Measurements from ENCODE around the gene COX18.

COX18 gene

DNA sequence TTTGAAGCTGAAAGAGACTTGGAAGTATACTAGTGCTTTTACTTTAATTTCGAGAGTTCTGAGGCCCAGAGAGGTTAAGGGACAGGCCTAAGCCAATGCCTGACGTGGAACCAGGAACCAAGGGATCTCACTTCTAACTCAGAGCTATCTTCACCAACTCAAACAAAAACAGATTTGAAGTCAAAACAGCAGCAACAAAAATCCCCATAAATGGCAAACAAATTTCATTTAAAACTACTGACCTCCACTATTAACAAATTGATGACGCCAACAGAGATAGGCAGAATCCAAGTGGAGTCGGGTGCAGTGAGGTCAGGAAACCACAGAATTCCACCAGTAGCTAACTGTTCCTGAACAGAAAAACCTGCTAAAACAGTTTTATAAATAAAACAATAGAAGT is 5.0 kb downstream of the COX18 start:
- TF ChIP-seq, protein P1, sequence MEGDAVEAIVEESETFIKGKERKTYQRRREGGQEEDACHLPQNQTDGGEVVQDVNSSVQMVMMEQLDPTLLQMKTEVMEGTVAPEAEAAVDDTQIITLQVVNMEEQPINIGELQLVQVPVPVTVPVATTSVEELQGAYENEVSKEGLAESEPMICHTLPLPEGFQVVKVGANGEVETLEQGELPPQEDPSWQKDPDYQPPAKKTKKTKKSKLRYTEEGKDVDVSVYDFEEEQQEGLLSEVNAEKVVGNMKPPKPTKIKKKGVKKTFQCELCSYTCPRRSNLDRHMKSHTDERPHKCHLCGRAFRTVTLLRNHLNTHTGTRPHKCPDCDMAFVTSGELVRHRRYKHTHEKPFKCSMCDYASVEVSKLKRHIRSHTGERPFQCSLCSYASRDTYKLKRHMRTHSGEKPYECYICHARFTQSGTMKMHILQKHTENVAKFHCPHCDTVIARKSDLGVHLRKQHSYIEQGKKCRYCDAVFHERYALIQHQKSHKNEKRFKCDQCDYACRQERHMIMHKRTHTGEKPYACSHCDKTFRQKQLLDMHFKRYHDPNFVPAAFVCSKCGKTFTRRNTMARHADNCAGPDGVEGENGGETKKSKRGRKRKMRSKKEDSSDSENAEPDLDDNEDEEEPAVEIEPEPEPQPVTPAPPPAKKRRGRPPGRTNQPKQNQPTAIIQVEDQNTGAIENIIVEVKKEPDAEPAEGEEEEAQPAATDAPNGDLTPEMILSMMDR (IDR thresholded peaks at IDR 0.05; ENCODE audit: insufficient read depth, low read length, poor library complexity, severe bottlenecking): no peak
- TF ChIP-seq EZH2phosphoT487 (conservative IDR thresholded peaks at IDR 0.05; ENCODE audit: low read length): no peak
- Histone ChIP-seq H3K27me3 (ENCODE audit: low read length) (no peaks in the 10 kb centered on the region), H3K36me3 (ENCODE audit: low read length) (no peaks in the 10 kb centered on the region), H3K79me2 (ENCODE audit: insufficient read depth, low read length) (peaks cover 6% of the 10 kb centered on the region; the same call in 1 of the 2 replicates), H3K4me3 (ENCODE audit: insufficient read depth, low read length, poor library complexity, severe bottlenecking) (no peak overlapping the region), H4K20me1 (ENCODE audit: low read depth, low read length) (no peaks in the 10 kb centered on the region), H3K9ac (ENCODE audit: low read length) (no peak overlapping the region), H3K9me2 (replicated peaks; ENCODE audit: insufficient read depth, low read length) (no peaks in the 10 kb centered on the region), H3K4me2 (ENCODE audit: low read depth, low read length, poor library complexity, severe bottlenecking) (no peak overlapping the region), H3K9me3 (ENCODE audit: insufficient read depth, low read length) (no peaks in the 10 kb centered on the region), H3K27ac (ENCODE audit: low read depth, low read length) (no peak overlapping the region), H2AFZ (ENCODE audit: low read depth, low read length, severe bottlenecking) (no peak overlapping the region), H3F3A (ENCODE audit: insufficient read depth) (peaks cover 10% of the 10 kb centered on the region)

DNA sequence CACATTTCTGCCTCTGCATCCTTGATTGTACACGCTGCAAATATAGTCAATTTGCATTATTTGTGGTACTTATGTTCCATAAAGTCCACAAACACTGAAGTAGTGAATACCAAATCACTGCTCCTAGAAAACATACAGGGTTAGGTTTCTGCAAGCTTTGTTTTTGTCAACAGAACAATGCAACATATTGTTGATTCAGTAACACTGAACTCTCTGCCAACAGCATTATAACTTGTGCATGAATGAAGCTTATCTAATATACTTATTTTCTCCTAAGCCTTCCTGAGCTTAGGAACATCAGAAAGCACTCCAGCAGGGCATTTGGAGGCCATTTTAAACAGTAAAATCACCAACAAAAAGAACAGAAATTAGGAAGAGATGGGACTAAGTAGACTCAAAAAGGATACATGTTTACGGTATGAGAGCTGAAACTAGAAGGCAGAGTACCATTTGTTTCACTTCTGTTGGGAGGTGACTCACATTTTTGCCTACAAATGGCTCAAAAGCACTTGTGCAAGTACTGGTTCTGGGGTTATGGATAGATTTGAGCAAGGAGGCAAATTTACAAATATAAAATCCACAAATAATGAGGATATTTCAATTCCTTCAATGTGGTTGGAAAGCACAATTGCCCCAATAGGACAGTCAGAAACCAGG is 14.1 kb downstream of the COX18 start:
- TF ChIP-seq, protein P1 (IDR thresholded peaks at IDR 0.05; ENCODE audit: insufficient read depth, low read length, poor library complexity, severe bottlenecking): no peak
- TF ChIP-seq EZH2phosphoT487 (conservative IDR thresholded peaks at IDR 0.05; ENCODE audit: low read length): no peak
- no peaks in the 10 kb centered on the region for H3K9me2 ChIP-seq (replicated peaks; ENCODE audit: insufficient read depth, low read length)
- 0 out of 2 replicates have a peak, but pooled peaks cover 3% of the 10 kb centered on the region for H3K36me3 ChIP-seq (ENCODE audit: low read length)
- H4K20me1 ChIP-seq (ENCODE audit: low read depth, low read length): no peaks in the 10 kb centered on the region
- no peaks in the 10 kb centered on the region for H3K79me2 ChIP-seq (ENCODE audit: insufficient read depth, low read length)
- H3K27ac ChIP-seq (ENCODE audit: low read depth, low read length): no peak overlapping the region
- H3K9me3 ChIP-seq (ENCODE audit: insufficient read depth, low read length): no peaks in the 10 kb centered on the region
- no peak overlapping the region for H2AFZ ChIP-seq (ENCODE audit: low read depth, low read length, severe bottlenecking)
- H3K27me3 ChIP-seq (ENCODE audit: low read length): no peaks in the 10 kb centered on the region
- H3F3A ChIP-seq (ENCODE audit: insufficient read depth): no peaks in the 10 kb centered on the region
- H3K9ac ChIP-seq (ENCODE audit: low read length): no peak overlapping the region
- no peak overlapping the region for H3K4me3 ChIP-seq (ENCODE audit: insufficient read depth, low read length, poor library complexity, severe bottlenecking)
- no peak overlapping the region for H3K4me2 ChIP-seq (ENCODE audit: low read depth, low read length, poor library complexity, severe bottlenecking)

DNA sequence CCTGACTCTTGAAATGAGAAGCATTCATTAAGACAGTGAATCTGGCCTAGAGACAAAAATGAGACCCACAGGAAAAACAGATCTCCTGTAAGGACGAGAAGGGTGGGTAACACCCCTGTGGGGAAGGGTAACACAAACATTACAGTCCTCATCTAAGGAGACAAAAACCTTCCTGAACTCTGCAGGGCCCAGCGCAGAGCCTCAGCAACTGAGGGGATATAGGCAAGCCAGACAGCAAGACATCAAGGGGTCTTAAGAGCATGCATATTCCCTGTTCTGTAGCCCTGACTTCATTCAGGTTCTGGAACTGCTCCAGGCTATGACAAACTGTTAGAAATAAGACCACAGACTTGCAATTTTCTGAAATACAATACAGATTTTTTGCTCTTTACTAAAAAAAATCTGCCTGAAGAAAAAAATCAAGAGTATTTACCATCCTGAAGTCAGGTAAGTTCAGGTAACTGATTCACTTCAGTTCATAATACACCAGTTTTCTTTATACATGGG is 15.5 kb downstream of the COX18 start:
- H3F3A ChIP-seq (ENCODE audit: insufficient read depth): no peaks in the 10 kb centered on the region
- H3K79me2 ChIP-seq (ENCODE audit: insufficient read depth, low read length): no peaks in the 10 kb centered on the region
- H3K9me2 ChIP-seq (replicated peaks; ENCODE audit: insufficient read depth, low read length): no peaks in the 10 kb centered on the region
- TF ChIP-seq, protein P1 (IDR thresholded peaks at IDR 0.05; ENCODE audit: insufficient read depth, low read length, poor library complexity, severe bottlenecking): no peak
- TF ChIP-seq EZH2phosphoT487 (conservative IDR thresholded peaks at IDR 0.05; ENCODE audit: low read length): no peak
- no peaks in the 10 kb centered on the region for H3K9me3 ChIP-seq (ENCODE audit: insufficient read depth, low read length)
- H2AFZ ChIP-seq (ENCODE audit: low read depth, low read length, severe bottlenecking): no peak overlapping the region
- no peaks in the 10 kb centered on the region for H3K27me3 ChIP-seq (ENCODE audit: low read length)
- H3K4me3 ChIP-seq (ENCODE audit: insufficient read depth, low read length, poor library complexity, severe bottlenecking): no peak overlapping the region
- H4K20me1 ChIP-seq (ENCODE audit: low read depth, low read length): no peaks in the 10 kb centered on the region
- H3K4me2 ChIP-seq (ENCODE audit: low read depth, low read length, poor library complexity, severe bottlenecking): no peak overlapping the region
- H3K27ac ChIP-seq (ENCODE audit: low read depth, low read length): no peak overlapping the region
- H3K9ac ChIP-seq (ENCODE audit: low read length): no peak overlapping the region
- 0 out of 2 replicates have a peak, but pooled peaks cover 3% of the 10 kb centered on the region for H3K36me3 ChIP-seq (ENCODE audit: low read length)
